H4 (cell line): ENCODE data around the gene KCNQ1. TPM values are rescaled to one million over a fixed set of nuclear protein-coding genes. Genes with fewer than 3 reads are reported as not detected.
A peak's percentile ranks its signal among the peaks of the same experiment; 100 is the strongest.

Experiments used
- DNase-seq: peaks from one replicate; pipeline ENCODE4 v3.0.0-alpha.2; 2015; ENCODE audit warnings: low spot score
- total RNA-seq: library from RNA; depleted of rRNA; stranded (reverse); fragments of >200 nt; shearing (Covaris generic); gene quantifications from 2 replicates; pipeline ENCODE4 v1.2.3, GENCODE V29; 2014; rRNA removed

KCNQ1 gene, protein sequence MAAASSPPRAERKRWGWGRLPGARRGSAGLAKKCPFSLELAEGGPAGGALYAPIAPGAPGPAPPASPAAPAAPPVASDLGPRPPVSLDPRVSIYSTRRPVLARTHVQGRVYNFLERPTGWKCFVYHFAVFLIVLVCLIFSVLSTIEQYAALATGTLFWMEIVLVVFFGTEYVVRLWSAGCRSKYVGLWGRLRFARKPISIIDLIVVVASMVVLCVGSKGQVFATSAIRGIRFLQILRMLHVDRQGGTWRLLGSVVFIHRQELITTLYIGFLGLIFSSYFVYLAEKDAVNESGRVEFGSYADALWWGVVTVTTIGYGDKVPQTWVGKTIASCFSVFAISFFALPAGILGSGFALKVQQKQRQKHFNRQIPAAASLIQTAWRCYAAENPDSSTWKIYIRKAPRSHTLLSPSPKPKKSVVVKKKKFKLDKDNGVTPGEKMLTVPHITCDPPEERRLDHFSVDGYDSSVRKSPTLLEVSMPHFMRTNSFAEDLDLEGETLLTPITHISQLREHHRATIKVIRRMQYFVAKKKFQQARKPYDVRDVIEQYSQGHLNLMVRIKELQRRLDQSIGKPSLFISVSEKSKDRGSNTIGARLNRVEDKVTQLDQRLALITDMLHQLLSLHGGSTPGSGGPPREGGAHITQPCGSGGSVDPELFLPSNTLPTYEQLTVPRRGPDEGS
- total RNA-seq: 0.04 TPM in 1 of 2 replicates, not detected in the other

DNA sequence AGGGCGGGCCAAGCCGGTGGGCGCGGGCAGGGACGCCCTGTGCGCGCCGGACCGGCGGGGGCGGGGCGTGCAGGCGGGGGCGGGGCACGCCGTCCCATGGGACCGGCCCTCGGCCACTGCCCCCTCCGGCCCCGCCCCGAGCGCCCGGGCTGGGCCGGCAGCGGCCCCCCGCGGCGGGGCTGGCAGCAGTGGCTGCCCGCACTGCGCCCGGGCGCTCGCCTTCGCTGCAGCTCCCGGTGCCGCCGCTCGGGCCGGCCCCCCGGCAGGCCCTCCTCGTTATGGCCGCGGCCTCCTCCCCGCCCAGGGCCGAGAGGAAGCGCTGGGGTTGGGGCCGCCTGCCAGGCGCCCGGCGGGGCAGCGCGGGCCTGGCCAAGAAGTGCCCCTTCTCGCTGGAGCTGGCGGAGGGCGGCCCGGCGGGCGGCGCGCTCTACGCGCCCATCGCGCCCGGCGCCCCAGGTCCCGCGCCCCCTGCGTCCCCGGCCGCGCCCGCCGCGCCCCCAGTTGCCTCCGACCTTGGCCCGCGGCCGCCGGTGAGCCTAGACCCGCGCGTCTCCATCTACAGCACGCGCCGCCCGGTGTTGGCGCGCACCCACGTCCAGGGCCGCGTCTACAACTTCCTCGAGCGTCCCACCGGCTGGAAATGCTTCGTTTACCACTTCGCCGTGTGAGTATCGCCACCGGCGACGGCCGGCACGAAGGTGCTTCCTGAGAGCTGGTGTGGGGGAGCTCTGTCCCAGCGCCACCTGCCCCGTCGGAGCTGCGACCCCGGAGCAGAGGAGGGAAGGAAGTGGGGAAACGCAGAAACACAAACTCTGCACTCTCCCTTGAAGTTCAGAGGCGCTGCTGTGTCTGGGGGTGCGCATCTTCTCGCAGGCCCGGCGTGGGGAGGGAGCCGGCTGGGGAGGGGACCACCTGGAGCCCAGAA, at the start of gene KCNQ1:
Gene KCNQ1 (plus strand): TSS at position 188 of the 925 bp plus-strand sequence. CDS start 91 bp downstream, at position 279.
- DNase-seq: no peak

DNA sequence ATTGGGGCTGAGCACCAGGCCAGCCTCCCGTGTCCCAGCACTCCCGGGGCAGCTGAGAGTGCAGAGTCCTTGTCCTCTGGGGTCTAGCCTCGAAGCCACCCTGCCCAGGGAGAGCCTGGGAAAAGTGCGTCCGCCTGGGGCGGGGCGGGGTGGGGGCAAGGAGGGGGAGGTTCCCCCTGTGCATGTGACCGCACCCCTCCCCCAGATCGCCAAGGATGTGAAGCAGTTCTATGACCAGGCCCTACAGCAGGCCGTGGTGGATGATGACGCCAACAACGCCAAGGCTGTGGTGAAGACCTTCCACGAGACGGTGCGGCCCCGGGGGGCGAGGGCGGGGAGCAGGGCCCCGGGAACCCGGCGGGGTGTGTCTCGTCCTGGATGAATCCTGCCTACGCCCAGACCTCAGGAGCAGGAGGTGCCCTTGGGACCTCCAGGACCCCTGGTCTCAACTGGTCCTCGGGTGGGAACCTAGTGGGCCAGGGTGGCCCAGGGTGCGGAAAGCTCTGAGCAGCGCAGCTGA, 49.5 kb upstream of the KCNQ1 start:
- DNase-seq: no peak

DNA sequence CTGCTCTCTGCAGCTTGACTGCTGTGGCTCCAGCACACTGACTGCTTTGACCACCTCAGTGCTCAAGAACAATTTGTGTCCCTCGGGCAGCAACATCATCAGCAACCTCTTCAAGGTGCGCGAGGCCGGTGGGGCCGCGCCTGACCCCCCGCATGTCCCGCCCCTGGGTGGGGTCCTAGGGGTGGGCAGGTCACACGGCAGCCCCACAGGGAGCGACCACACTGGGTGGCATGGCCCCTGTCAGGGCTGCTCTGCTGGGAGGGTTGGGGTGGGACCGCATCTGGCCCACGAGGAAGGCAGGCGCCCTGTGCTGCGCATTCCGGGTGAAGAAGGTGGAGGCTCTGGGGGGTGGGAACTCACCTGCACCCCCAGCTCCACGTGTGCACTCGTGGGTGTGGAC, 49.0 kb upstream of the KCNQ1 start:
- no peak for DNase-seq

DNA sequence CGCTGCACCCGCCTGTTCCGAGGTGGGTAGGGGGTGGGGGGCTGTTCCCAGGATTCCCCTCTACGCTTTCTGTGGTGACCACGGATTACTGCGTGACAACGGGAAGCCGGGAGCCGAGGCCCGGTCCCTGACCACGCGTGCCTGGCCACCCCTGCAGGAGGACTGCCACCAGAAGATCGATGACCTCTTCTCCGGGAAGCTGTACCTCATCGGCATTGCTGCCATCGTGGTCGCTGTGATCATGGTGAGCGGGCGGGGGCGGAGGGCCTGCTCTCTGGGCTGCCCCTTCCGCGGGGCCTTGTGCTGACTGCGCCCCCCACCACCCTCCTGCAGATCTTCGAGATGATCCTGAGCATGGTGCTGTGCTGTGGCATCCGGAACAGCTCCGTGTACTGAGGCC, 48.3 kb upstream of the KCNQ1 start:
- DNase-seq: no peak

DNA sequence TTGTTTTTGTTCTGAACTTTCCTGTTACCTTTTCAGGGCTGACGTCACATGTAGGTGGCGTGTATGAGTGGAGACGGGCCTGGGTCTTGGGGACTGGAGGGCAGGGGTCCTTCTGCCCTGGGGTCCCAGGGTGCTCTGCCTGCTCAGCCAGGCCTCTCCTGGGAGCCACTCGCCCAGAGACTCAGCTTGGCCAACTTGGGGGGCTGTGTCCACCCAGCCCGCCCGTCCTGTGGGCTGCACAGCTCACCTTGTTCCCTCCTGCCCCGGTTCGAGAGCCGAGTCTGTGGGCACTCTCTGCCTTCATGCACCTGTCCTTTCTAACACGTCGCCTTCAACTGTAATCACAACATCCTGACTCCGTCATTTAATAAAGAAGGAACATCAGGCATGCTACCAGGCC, 47.8 kb upstream of the KCNQ1 start:
- no peak for DNase-seq

DNA sequence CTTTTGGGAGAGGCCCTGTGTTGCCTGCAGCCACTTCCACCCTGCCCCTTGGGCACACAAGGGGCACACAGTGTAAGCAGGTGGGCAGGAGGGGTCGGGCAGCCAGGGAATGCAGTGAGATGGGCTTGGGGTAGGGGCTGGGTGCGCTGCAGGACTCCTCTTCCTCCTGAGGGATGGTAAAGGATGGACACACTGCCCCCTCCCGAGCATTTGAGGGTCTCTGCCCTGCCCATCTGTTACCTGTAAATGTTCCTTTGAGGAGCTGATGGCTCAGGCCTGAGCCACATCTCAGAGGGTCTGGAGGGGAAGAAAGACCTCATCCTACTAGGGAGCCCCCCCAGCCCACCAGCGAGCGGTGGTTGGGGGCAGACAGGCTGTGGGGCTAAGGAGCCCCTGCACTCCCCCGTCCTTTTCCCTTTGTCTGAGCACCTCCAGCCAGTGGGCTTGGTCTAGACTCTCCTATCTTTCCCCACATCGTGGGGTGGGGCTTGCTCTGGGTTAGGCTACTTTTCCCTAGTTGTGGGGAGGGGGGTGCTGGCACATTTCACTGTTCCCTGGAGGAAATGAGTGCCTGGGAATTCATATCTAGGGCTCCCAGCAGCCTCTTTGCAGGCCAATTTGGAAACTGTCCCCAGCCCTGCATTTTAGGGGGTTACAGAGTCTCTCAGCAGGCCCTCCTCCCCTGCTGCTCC, 46.0 kb upstream of the KCNQ1 start:
- no peak for DNase-seq

DNA sequence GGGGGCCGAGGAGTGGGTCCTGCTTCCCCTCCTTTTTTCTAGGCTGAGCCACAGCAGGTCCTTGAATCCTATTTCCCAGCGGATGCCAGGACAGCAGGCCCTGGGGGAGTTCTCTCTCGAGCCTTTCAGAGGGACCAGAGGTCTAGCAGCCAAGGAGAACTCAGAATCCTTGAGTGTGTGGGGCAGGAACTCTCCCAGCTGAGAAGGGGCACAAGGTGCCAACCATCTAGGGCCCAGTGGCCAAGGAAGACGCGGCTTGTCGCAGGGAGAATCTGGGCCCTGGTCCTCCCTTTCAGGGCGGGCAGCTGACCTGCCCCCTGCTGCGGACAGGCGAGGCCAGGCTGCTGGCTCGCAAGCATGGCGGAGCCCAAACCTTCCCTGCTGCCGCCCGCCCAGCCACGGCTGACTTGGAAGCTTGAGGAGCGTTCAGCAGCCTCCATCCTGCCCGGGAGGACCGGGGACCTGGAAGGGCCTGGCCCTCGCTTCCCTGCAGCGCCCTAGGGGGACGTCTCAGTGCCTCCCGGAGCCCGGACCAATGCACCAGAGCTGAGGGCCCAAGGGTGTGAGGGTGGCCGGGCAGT, 45.2 kb upstream of the KCNQ1 start:
- no peak for DNase-seq

DNA sequence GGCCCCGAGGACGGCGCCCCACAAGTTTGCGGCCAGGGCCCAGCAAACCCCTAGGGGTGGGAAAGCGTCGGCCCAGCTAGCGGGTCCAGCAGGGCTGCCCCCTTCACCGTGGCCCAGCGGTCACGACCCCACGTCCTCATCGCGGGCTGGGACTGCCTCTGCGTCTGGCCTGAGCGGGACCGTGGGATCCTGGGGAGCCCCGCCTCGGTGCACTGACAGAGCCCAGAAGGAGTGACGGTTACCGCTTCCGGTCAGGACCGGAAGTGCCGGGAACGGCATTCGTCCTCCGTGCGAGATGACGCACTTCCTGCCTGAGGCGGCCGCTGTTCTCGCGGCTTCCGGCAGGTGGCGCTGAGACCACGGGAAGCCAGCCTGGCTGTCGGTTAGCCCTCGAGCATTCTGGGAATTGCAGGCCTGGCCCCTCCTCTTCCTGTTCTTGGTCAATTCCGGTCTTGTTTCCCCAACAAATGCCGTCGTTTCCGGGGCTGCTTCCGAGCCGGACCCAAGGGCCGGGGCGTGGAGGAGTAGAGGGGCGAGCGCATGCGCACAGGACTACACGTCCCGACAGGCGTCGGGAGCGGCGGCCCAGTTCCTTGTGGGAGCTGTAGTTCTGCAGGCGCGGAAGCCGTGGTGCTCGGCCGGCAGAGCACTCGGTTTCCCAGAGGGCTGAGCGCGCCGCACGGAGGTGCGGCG, 44.6 kb upstream of the KCNQ1 start, which contains the start of gene TSSC4:
Gene TSSC4 (plus strand): TSS at position 682 of the 693 bp plus-strand sequence. CDS start 1,884 bp downstream, outside the sequence.
- peak; percentile 100 for DNase-seq

DNA sequence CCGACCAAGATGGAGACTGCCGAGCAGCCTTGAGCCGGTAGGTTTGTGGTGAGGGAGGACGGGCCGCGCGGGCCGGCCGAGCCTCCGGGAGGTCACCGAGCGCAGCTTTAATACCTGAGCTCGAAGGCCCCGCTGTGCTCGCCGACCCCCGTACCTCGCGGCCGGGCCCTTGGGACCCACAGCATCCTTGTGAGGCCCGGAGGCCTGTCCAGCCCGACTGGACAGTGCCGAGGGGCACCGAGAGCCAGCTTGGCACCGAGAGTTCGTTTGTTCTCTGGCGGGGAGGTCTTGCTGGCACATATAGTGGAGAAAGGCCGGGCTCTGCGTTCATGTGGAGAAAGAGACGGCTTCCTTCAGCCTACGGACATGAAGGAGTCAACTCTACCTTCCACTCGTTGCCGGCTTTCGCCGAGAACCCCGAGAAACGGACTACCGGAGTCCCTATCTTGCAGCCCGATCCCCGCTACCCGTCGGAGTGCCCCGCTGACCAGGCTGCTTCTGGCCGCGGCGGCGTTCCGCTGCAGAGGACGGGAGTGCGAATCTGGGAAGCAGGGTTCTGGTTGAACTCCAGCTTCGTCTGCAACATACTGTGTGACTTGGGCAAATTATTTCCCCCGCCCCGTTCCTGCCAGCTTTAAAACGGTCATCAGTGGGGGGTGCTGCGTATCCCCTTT, 43.9 kb upstream of the KCNQ1 start:
- no peak for DNase-seq

DNA sequence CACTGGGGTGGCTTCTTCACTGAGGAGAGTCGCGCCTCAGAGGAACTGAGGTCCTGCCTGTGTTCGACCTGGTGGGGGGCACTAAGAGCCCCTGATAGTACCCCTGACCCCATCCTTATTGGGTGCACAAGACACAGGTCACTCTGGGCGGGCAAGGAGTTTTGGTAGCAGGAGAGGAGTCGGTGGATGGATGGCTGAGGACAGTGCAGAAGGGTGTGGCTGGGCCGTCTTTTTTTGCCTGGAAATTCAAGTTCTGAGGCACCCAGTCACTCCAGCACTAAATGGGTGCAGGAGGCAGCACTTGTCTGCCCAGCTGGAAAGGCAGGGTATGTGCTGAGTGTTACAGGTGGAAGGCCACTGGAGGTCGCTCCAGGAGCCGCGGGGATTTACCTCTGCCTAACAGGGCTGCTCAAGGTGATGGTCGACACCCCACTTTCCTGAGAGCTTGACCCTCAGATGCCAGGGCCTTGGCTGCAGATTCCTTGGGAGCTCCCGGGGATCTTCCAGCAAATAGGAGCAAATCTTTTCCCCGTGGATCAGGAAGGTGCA, 43.3 kb upstream of the KCNQ1 start:
- no peak for DNase-seq

DNA sequence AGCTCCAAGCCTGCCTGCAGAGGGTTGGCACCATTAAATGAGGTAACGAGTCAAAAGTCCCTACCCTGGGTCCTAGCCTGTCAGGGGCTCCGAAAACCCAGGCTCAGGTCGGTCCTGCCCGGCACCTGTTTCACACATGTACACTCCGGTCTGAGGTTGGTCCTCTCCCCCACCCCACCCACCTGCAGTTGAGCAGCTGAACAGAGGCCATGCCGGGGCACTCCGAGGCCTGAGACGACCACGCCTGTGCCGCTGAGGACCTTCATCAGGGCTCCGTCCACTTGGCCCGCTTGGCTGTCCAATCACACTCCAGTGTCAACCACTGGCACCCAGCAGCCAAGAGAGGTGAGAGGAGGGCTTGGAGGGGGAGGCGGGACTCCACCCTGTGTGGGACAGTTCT, 42.7 kb upstream of the KCNQ1 start:
- DNase-seq: no peak

DNA sequence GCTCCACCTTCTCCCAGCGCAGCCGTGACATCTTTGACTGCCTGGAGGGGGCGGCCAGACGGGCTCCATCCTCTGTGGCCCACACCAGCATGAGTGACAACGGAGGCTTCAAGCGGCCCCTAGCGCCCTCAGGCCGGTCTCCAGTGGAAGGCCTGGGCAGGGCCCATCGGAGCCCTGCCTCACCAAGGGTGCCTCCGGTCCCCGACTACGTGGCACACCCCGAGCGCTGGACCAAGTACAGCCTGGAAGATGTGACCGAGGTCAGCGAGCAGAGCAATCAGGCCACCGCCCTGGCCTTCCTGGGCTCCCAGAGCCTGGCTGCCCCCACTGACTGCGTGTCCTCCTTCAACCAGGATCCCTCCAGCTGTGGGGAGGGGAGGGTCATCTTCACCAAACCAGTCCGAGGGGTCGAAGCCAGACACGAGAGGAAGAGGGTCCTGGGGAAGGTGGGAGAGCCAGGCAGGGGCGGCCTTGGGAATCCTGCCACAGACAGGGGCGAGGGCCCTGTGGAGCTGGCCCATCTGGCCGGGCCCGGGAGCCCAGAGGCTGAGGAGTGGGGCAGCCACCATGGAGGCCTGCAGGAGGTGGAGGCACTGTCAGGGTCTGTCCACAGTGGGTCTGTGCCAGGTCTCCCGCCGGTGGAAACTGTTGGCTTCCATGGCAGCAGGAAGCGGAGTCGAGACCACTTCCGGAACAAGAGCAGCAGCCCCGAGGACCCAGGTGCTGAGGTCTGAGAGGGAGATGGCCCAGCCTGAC, 41.7 kb upstream of the KCNQ1 start:
- no peak for DNase-seq

DNA sequence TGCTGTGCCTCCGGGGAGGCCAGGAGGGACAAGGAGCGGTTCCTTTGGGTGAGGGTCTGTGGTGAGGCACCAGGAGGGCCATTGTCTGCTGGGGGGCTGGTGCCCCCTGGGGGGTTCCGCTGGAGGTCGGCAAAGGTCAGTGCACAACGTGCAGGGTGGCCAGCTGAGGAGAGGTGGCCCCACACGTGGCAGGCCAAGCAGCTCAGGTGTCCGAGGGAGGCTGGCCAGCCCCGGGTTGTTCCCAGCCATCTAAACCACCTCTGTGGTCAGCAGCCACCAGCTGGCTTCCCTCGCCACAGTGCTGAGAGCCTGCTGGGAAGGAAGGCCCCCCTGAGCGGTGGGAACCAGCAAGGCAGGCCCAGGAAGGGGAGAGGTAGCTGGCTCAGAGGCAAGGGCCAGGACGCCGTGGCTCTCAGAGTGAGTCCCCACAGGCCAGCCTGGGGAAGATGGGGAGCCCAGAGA, 40.0 kb upstream of the KCNQ1 start:
- no peak for DNase-seq

DNA sequence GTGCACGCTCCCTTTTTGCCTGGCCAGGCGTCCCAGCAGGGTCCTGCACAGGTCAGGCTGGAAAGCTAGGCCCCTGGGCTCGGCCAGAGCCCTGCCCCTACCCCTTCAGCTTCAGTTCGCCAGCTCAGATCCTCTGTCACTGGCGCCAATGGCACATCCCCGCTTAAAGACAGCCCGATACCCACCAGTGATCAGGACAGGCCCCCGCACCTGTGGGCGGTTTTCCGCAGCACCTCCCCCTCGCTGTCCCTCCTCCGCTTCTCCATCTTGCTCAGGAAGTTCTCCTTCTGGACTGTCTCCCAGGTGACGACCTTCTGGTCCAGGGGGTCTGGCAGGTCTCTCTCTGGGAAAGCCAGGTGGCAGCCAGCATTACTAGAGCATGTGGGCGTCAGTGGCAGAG, 38.4 kb upstream of the KCNQ1 start:
- no peak for DNase-seq

DNA sequence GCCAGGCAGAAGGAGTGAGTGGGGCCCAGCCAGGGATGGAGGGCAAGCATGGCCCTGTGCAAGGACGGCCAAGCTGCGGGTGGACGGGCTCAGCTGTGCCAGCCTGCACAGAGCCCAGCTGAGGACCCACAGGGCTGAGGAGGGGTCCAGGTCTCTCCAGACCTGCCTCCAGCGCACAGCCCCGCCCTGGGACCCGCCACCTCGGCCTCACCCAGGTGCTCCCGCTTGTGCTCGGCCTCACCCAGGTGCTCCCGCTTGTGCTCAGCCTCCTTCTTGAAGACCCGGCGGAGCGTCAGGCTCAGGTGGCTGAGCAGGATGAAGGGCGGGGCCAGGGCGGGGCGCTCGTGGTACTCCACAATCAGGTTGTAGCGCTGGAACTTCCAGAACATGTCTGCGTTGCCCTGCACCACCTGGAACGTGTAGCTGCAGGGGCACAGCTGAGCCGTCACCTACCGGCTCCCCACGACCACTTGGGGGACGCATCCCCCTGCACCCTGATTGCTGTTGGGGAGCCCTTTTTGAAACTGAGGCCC, 37.9 kb upstream of the KCNQ1 start:
- DNase-seq: no peak

DNA sequence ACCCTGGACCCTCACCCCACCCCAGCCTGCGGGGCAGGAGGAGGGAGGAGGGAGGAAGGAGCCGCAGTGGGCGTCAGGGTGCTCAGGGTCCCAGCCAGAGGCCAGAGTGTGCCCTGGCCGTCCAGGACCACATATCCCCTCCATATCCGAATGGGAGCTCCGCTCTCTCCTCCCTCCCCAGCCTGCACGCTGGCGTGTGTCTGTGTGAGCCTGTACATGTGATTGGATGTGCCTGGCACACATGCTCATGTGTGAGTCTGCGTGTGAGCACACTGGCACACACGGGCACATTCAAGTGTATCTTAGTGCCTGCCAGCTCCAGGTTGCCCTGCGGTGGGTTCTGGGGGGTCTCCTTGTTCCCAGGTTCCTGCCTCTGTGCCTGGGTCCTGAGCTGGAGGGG, 36.1 kb upstream of the KCNQ1 start:
- no peak for DNase-seq

DNA sequence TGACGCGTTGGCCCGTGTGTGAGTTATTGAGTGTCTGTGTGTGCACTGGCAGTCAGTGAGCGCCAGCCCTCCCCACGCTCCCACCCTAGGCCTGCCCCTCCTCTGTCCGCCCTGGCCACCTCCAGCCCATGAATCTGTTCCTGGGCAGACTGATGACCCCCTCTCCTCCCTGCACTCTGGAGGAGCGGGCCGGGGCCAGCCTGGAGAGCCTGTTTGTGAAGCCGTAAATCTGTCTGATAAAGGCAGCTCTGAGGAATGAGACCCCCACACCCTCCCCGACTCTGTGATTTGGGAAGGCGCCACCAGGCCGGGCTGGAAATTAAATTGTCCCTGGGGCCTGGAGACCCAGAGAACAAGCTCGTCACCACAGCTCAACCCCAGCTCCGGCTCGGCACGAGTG, 35.7 kb upstream of the KCNQ1 start:
- DNase-seq: no peak
